ENCODE data around the gene MINAR1.

GRCh38 chr15:79455943-79456342 lies 23.8 kb downstream of the MINAR1 start:
- TF ChIP-seq EZH2 (IDR thresholded peaks at IDR 0.05; ENCODE audit: borderline replicate concordance, low read length) (no peak), CTCF (IDR thresholded peaks at IDR 0.05; ENCODE audit: low read length) (no peak)

Measured in OCI-LY1 (cell line).